Measurements from ENCODE around the gene ITPR2. TPM values are rescaled to one million over a fixed set of nuclear protein-coding genes. Genes with fewer than 3 reads are reported as not detected.

The ITPR2 gene
- total and polyA plus RNA-seq, 2 of the 8 experiments (the other 6 are each of a cell fraction or from before 2014, with no cell fraction given): 4.1 to 48.3 TPM

- TF ChIP-seq TEAD4 (IDR thresholded peaks at IDR 0.05; ENCODE audit: low read depth, low read length) (no peak), CHD7 (IDR thresholded peaks at IDR 0.05; ENCODE audit: insufficient replicate concordance, low read length) (no peak)
These were observed 494.1 kb downstream of the ITPR2 start (continued) for GRCh38 chr12:26338586-26339572.
